ENCODE results near the gene BPIFB2.

The BPIFB2 gene

GRCh38 chr20:33071198-33071597 lies 63.7 kb downstream of the BPIFB2 start:
- no peak for DNase-seq

GRCh38 chr20:33072362-33072761 lies 64.9 kb downstream of the BPIFB2 start:
- no peak for DNase-seq

GRCh38 chr20:33072813-33073212 lies 65.3 kb downstream of the BPIFB2 start:
- no peak for DNase-seq
